ENCODE measurements around the gene SMIM7. TPM values are rescaled to one million over a fixed set of nuclear protein-coding genes. Genes with fewer than 3 reads are reported as not detected.
"Not testable (repeated sequence)": the region's sequence is repeated elsewhere in the genome, so short reads cannot be mapped to it uniquely, and the experiment has no call there.

Gene SMIM7
- total RNA-seq, 2 experiments from 2014 or later: 63.6 to 68.8 TPM

GRCh38 chr19:16671652-16672274, 11.8 kb upstream of the SMIM7 start:
- H3K4me3 Mint-ChIP-seq: no peak overlapping the region
- POLR2A ChIA-PET: interaction anchor here (0.7 kb wide), 1 partner anchor 134 kb away, joined by 3 read pairs; no protein-coding TSS in a partner anchor
- DNase-seq (no peak), ATAC-seq (ENCODE audit: low read depth) (no peak)
- no peaks in the 10 kb centered on the region for H3K36me3 Mint-ChIP-seq
- H3K4me1 Mint-ChIP-seq: no peaks in the 10 kb centered on the region
- H3K27me3 Mint-ChIP-seq: no peaks in the 10 kb centered on the region
- H3K27ac Mint-ChIP-seq: no peak overlapping the region
- H3K9me3 Mint-ChIP-seq: no peaks in the 10 kb centered on the region

DNA sequence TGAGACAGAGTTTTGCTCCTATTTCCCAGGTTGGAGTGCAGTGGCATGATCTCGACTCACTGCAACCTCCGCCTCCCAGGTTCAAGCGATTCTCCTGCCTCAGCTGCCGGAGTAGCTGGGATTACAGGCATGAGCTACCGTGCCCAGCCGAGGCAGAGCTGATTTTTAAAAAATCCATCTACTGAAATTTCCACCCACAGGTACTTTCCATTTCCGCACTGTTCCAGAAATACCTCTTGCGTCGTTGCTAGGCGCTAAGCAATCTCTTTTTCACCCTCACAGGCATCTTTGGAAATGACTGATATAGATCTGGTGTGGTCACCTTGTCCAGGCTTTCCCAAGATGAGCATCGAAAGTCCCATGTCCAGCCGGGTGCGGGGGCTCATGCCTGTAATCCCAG, 10.3 kb upstream of the SMIM7 start:
- ATAC-seq (ENCODE audit: low read depth): no peak
- H3K27ac Mint-ChIP-seq: no peak overlapping the region
- no peak for DNase-seq
- POLR2A ChIA-PET: no interaction called here
- H3K27me3 Mint-ChIP-seq: no peaks in the 10 kb centered on the region
- no peak overlapping the region for H3K4me3 Mint-ChIP-seq
- H3K4me1 Mint-ChIP-seq: no peaks in the 10 kb centered on the region
- H3K36me3 Mint-ChIP-seq: no peaks in the 10 kb centered on the region
- no peaks in the 10 kb centered on the region for H3K9me3 Mint-ChIP-seq

DNA sequence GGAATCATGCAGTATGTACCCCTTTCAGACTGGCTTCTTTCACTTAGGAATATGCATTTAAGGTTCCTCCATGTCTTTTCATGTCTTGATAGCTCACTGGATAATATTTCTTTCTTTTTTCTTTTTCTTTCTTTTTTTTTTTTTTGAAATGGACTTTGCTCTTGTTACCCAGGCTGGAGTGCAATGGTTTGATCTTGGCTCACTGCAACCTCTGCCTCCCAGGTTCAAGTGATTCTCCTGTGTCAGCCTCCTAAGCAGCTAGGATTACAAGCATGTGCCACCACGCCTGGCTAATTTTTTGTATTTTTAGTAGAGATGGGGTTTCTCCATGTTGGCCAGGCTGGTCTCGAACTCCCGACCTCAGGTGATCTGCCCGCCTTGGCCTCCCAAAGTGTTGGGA, 8.8 kb upstream of the SMIM7 start:
- H3K4me3 Mint-ChIP-seq; H3K4me1 Mint-ChIP-seq; H3K9me3 Mint-ChIP-seq; DNase-seq; H3K27me3 Mint-ChIP-seq; H3K27ac Mint-ChIP-seq; H3K36me3 Mint-ChIP-seq; ATAC-seq (ENCODE audit: low read depth): not testable (repeated sequence)
- POLR2A ChIA-PET: interaction anchor here (0.7 kb wide), 1 partner anchor 522 kb away, joined by 4 read pairs; no protein-coding TSS in a partner anchor

GRCh38 chr19:16668176-16668575, 8.2 kb upstream of the SMIM7 start:
- no peak for ATAC-seq (ENCODE audit: low read depth)
- H3K4me3 Mint-ChIP-seq: no peak overlapping the region
- POLR2A ChIA-PET: interaction anchor here (0.7 kb wide), 1 partner anchor 523 kb away, joined by 4 read pairs; no protein-coding TSS in a partner anchor

GRCh38 chr19:16661480-16662034, 1.6 kb upstream of the SMIM7 start:
- ATAC-seq (ENCODE audit: low read depth) (no peak), DNase-seq (peak; percentile 34)
- Mint-ChIP-seq H3K27ac (peak overlapping the region; percentile 51), H3K9me3 (no peaks in the 10 kb centered on the region), H3K4me1 (peaks cover 27% of the 10 kb centered on the region), H3K27me3 (peaks cover 17% of the 10 kb centered on the region), H3K4me3 (peak overlapping the region; percentile 76), H3K36me3 (peaks cover 4% of the 10 kb centered on the region)
- POLR2A ChIA-PET: interaction anchor here (0.7 to 2.8 kb wide), 4 partner anchors 34 to 119 kb away, joined by 7 to 27 read pairs (median 8); partner anchors contain the start of gene MED26

More at GRCh38 chr19:16668176-16668575, 8.2 kb upstream of the SMIM7 start:
- H3K4me1 Mint-ChIP-seq: peaks cover 5% of the 10 kb centered on the region
- no peak overlapping the region for H3K27ac Mint-ChIP-seq
- DNase-seq: no peak
- no peaks in the 10 kb centered on the region for H3K36me3 Mint-ChIP-seq
- no peaks in the 10 kb centered on the region for H3K9me3 Mint-ChIP-seq
- peaks cover 3% of the 10 kb centered on the region for H3K27me3 Mint-ChIP-seq

DNA sequence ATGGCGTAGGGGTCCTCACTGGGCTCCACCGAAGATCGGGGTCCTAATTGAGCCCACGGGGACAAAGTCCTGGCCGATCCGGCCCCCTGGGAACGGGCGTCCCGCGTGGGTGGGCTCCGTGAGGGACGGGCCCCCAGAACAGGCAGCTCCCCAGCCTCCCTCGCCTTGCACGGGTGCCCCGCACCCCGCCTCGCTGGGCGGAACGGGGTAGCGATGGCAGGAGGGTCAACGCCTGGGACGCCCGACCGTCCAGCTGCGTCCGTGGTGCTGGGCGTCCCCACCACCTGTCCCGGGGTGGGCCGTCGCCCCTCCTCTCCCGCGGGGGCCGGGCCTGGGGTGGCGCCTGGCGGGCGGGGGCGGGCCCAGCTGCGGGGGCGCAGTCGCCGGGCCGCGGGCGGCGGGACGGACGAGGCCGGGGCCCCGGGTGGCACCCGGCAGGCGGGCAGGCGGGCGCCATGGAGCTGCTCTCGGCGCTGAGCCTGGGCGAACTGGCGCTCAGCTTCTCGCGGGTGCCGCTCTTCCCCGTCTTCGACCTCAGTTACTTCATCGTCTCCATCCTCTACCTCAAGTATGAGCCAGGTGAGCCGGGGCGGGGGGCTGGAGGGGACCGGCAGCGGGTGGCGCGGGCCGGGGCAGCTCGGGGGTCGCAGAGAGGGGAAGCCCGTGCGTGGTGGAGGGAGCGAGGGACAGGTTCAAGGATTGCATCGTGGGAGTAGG, 977 bp upstream of the SMIM7 start, which contains the start of gene TMEM38A:
TMEM38A (plus strand) TSS at position 377 of the 717 bp plus-strand sequence; CDS start at position 456, 79 bp downstream.
- no peaks in the 10 kb centered on the region for H3K9me3 Mint-ChIP-seq
- POLR2A ChIA-PET: interaction anchor here (0.6 to 2.8 kb wide), 10 partner anchors 11 to 554 kb away, joined by 3 to 27 read pairs (median 3); partner anchors contain the start of genes C19orf44, CALR3, MED26 and USE1
- H3K4me3 Mint-ChIP-seq: peak within 1 kb of the TSS; percentile 99
- peaks cover 30% of the 10 kb centered on the region for H3K4me1 Mint-ChIP-seq
- H3K27ac Mint-ChIP-seq: peak within 1 kb of the TSS; percentile 98
- peaks cover 4% of the 10 kb centered on the region for H3K36me3 Mint-ChIP-seq
- DNase-seq (peak; percentile 72), ATAC-seq (ENCODE audit: low read depth) (peak; percentile 9)
- peaks cover 17% of the 10 kb centered on the region for H3K27me3 Mint-ChIP-seq

DNA sequence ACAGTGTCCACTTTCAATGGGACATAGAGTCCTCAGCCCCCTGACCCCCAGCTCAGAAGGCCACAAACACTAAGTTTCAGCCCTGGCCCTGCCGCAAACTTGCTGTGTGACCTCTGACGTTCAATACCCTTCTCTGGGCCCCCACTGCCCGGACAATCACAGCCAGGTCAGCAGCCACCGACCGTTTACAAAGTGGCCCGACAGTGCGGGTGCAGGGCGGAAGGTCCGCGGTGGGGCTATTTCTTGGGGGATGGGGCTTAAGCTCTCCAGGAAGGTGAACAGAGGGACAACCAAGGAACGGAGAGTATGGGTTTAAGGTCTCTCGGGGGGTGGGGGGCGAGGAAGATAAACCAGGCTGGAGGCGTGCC, 496 bp downstream of the SMIM7 start:
- POLR2A ChIA-PET: interaction anchor here (0.6 to 2.8 kb wide), 8 partner anchors 10 to 556 kb away, joined by 3 to 27 read pairs (median 4); partner anchors contain the start of genes MED26 and USE1
- DNase-seq (no peak), ATAC-seq (ENCODE audit: low read depth) (no peak)
- Mint-ChIP-seq H3K36me3 (peaks cover 8% of the 10 kb centered on the region), H3K27ac (peak overlapping the region; percentile 98), H3K4me1 (peaks cover 31% of the 10 kb centered on the region), H3K27me3 (peaks cover 17% of the 10 kb centered on the region), H3K4me3 (peak overlapping the region; percentile 99), H3K9me3 (no peaks in the 10 kb centered on the region)

- no peak overlapping the region for H3K4me3 Mint-ChIP-seq
- ATAC-seq (ENCODE audit: low read depth) (no peak), DNase-seq (no peak)
- no peak overlapping the region for H3K27ac Mint-ChIP-seq
- peaks cover 23% of the 10 kb centered on the region for H3K36me3 Mint-ChIP-seq
- no peaks in the 10 kb centered on the region for H3K9me3 Mint-ChIP-seq
- peaks cover 11% of the 10 kb centered on the region for H3K27me3 Mint-ChIP-seq
- POLR2A ChIA-PET: interaction anchor here (1.7 kb wide), 1 partner anchor 29 kb away, joined by 4 read pairs; the partner anchor contains the start of gene MED26
- H3K4me1 Mint-ChIP-seq: peaks cover 26% of the 10 kb centered on the region
These were observed 2.6 kb downstream of the SMIM7 start for GRCh38 chr19:16657384-16657783.

DNA sequence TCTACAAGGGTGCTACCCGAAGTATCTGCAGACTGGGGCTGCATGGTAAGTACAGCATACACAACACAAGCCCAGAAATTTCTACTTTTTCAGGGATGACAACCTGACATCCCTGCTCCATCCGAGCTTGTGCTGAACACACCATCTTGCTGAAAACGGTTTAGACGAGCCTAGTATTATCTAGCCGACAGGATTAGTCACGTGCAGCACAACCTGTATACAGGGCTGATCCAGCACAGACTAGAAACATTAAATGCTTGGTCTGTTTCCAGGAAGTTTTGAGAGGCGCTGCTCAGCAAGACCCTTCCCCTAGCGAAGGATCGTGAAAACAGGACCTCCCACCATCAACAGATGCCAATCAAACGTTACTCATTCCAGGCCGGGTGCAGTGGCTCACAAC, 4.2 kb downstream of the SMIM7 start:
- ATAC-seq (ENCODE audit: low read depth) (no peak), DNase-seq (no peak)
- Mint-ChIP-seq H3K4me3 (no peak overlapping the region), H3K27me3 (no peaks in the 10 kb centered on the region), H3K9me3 (no peaks in the 10 kb centered on the region), H3K36me3 (peaks cover 36% of the 10 kb centered on the region), H3K27ac (no peak overlapping the region), H3K4me1 (peaks cover 17% of the 10 kb centered on the region)
- POLR2A ChIA-PET: no interaction called here

GRCh38 chr19:16654627-16655026, 5.3 kb downstream of the SMIM7 start:
- peaks cover 42% of the 10 kb centered on the region for H3K36me3 Mint-ChIP-seq
- POLR2A ChIA-PET: no interaction called here
- ATAC-seq (ENCODE audit: low read depth) (no peak), DNase-seq (no peak)
- no peaks in the 10 kb centered on the region for H3K9me3 Mint-ChIP-seq
- no peak overlapping the region for H3K27ac Mint-ChIP-seq
- H3K4me3 Mint-ChIP-seq: no peak overlapping the region
- H3K4me1 Mint-ChIP-seq: peaks cover 23% of the 10 kb centered on the region
- H3K27me3 Mint-ChIP-seq: no peaks in the 10 kb centered on the region

GRCh38 chr19:16654140-16654539, 5.8 kb downstream of the SMIM7 start:
- Mint-ChIP-seq H3K36me3 (peaks cover 43% of the 10 kb centered on the region), H3K4me1 (peaks cover 25% of the 10 kb centered on the region), H3K9me3 (no peaks in the 10 kb centered on the region), H3K27ac (no peak overlapping the region), H3K27me3 (no peaks in the 10 kb centered on the region), H3K4me3 (no peak overlapping the region)
- POLR2A ChIA-PET: no interaction called here
- ATAC-seq (ENCODE audit: low read depth) (no peak), DNase-seq (no peak)

DNA sequence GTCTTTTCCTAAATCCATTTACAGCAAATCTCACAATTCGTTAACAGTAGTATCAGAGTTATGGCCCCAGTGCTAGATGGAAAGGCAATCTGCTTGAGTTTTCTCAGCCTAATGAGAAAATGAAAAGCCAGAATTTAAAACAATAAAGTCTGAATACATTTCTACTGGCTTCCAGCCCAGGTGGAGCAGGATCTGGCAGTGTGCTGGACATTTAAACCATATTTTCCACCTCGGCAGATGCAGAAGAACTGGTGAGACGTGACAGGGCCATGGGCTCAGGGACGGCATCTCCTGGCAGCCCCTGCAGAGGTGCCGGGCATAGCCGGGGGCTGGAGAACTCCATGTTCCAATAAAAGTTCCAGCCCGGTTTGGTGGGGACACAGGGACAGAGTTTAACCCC, 7.1 kb downstream of the SMIM7 start:
- Mint-ChIP-seq H3K4me3 (no peak overlapping the region), H3K27me3 (no peaks in the 10 kb centered on the region), H3K4me1 (peaks cover 16% of the 10 kb centered on the region), H3K9me3 (no peaks in the 10 kb centered on the region), H3K36me3 (peaks cover 39% of the 10 kb centered on the region), H3K27ac (no peak overlapping the region)
- POLR2A ChIA-PET: no interaction called here
- ATAC-seq (ENCODE audit: low read depth) (no peak), DNase-seq (no peak)

- H3K27me3 Mint-ChIP-seq; H3K27ac Mint-ChIP-seq; H3K4me3 Mint-ChIP-seq; DNase-seq; ATAC-seq (ENCODE audit: low read depth); H3K9me3 Mint-ChIP-seq; POLR2A ChIA-PET: not testable (repeated sequence)
- peaks cover 39% of the 10 kb centered on the region for H3K36me3 Mint-ChIP-seq
- H3K4me1 Mint-ChIP-seq: peaks cover 12% of the 10 kb centered on the region
These were observed 8.3 kb downstream of the SMIM7 start for GRCh38 chr19:16651421-16652188.
